Left renal pelvis (tissue), 4 donors: Measurements from ENCODE around the gene CHORDC1. TPM values are rescaled to one million over a fixed set of nuclear protein-coding genes. Genes with fewer than 3 reads are reported as not detected.

ENCODE experiments used
- polyA plus RNA-seq, 4 donors: library from polyadenylated mRNA; unstranded; fragments of 120-200 nt; gene quantifications; one replicate each; pipeline ENCODE4 v1.2.1, GENCODE V29; 2013; ENCODE audit not compliant: insufficient read length in 4 of 4

Gene CHORDC1
- polyA plus RNA-seq, 4 donors, result 39.2 to 62.6 (median 51.4) TPM

Other genes starting within 250 kb of the CHORDC1 start
- not detected for gene TRIM49C, start 191.9 kb downstream of the CHORDC1 start, polyA plus RNA-seq
- not detected for gene UBTFL1, start 137.1 kb downstream of the CHORDC1 start, polyA plus RNA-seq
- gene NAALAD2, start 88.4 kb downstream of the CHORDC1 start, polyA plus RNA-seq, result 10 to 100 TPM; 21.6 to 36.3 (median 31.2) TPM